DMS 273 (cell line): ENCODE results near the gene POU3F1.

Source experiments
- DNase-seq: peaks from one replicate; lab custom pipeline; 2025; ENCODE audit not compliant: unreplicated experiment; lab: John Stamatoyannopoulos, UW

POU3F1 gene

GRCh38 chr1:38006008-38006828 is 40.4 kb downstream of the POU3F1 start:
- no peak for DNase-seq

DNA sequence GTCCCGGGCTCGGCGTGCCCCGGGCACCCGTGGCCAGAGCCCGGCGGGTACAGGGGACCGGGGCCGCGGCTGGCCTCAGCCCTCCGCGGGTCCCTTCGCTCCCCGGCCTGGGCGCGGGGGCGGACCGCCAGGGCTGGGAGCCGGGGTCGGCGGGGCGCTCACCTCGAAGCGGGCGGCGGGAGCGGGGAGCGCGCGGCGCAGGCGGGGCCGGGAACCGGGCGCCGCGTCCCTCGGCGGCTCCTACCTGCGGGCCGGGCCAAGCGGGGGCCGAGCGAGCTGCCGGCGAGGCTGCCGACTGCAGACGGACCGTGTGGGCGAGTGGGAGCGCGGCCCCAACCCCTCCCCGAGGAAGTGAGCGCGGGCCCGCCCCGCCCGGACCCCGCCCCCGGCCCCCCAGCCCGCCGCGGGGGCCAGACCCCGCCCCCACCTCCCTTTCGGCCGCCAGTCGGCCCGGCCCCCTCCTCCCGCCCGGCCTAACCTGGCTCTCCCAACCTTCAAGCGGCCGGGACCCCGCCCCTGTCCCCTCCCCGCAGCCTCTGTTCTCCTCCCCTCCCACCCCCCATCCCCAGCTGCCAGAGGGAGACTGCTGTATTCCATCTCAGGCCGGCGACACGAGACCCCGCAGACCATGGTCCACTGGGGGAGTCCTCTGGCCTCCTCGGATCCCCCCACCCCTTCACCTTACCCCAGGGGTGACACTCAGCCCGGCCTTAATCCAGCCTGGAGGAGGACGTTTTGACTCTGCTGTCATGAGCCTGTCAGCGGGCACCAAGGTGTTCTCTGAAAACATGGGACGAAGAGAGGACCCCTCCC is 41.2 kb downstream of the POU3F1 start, which contains the start of gene FHL3:
TSS of gene FHL3 (minus strand) at position 320 of the 813 bp plus-strand sequence. CDS start 6,102 bp downstream, outside the sequence.
- peak; percentile 100 for DNase-seq

DNA sequence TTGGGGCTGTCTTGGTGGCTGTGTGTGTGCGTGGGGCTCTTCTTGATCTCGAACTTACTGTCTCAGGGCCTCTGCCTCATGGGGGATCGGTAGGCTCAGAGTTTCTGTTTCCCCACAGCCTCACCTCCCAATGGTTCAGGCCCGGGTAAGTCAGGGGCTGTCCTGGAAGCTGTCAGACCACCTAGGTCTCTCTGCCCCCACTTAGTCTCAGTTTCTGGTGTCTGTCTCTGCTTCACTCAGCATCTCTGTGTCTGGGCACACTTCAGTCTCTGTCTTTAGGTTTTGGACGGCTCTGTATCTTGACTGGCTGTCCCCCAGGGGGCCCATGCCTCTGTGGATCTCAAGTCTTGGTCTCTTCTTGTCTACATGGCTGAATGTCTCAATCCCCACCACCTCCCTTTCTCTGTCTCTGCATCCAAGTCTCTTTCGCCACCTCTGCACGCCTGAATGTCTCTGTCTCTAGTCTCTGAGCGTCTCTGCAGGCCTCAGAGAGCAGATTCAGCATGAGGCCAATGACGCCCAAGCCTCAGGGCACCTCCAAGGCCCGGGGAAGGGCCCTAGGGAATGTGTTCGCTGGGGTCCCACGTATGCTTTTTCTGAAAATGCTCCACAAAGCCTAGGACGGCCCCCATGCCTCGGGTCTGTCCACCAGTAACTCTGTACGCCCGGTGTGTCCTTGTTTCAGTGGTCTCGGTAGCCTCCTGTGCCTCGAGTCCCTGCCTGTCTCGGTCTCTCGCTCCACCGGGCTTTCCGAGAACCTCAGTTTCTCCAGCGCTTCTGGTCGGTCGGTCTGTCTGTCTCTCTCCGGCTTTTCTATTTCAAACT is 42.1 kb downstream of the POU3F1 start:
- no peak for DNase-seq

DNA sequence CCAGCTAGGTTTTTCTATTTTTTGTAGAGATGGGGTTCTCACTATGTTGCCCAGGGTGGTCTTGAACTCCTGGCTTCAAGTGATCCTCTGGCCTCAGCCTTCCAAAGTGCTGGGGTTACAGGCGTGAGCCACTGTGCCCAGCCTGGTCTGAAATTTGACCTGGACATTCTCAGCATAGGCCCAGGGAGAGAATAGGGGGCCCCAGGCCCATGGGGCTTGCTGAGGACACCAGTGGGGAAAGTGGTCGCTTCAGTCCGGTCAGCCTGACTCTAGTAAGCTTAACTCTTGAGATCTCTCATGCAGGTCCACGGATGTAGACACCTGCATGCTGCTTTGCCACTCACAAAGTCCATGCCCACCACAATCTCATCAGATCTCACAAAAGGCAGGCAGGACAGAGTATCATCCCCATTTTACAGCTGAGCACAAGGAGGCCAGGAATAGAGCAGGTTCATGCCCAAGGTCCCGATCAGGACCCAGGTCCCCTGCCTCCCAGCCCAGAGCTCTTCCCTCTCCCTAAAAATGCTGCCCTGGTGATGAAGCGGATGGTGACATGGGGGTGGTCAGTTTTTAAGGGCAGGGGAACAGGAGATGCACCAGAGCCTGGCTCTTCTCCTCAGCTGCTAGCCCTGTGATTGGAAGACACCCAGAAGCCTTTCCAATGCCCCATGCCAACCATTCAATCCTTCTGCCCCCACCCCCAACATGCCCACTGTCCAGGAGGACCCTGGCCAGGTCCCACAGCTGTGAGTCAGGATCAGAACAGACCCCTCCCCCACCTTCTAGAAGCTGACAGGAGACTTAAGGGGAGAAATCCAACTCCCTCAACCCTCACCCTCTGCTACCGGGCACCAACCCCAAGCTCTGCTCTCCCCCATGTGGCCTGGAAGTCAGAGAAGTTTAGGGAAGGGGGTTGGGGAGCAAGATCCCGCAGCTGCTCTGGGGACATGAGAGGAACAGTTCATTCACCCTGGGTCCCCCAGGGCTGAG is 43.0 kb downstream of the POU3F1 start:
- DNase-seq, result no peak

- DNase-seq, result no peak
Measured at GRCh38 chr1:38000529-38001455, 45.8 kb downstream of the POU3F1 start.

DNA sequence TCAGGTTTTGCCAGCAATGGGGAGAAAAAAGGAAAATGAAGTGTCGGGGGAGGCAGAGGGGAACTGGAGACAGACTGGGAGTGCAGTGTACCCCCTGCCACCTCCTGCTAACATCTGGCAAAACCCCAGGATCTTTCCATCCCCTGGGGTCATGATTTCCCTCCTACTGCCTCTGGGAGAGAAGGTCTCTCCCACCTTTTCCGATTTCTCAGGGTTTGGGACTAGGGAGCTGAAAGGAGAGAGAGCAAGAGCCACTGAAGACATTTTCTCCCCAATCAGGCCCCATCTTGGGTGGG is 46.4 kb downstream of the POU3F1 start:
- no peak for DNase-seq

DNA sequence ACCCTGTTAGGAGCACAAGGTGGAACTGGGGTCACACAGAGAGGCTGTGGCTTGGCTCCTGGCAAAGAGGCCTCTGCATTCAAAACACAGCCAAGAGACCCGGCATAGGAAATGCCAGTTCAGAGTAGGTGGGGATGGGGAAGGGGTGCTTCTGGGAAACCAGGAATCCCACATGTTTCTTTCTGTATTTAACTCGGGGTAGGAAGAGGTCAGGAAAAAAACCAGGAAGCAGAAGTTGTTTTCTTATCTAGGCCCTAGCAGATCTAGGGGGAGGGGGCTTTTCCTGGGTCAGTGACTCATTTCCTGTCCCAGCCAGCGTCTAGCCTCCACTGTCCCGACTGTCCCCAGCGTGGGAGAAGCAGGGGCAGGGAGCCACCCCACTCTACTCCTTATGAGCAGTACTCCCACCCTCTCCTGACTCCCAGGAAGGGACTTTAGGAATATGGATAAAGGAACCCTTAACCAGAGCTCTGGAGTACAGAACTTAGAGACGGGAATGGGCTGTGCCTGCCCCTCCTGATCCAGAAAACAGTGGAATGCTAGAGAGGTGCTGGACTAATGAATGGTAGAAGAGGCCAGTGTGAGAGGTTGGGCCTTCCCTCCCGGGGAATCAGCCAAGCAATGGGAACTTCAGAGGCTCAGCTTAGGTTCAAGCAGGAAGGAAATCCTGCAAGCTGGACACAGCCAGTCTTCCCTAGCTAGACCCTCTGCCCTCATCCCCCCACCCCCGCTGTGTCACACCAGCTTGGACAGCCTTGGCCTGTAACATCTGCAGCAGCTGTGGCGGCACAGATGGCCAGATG is 47.0 kb downstream of the POU3F1 start:
- DNase-seq, result no peak

- no peak for DNase-seq
Measured at GRCh38 chr1:37998913-37999429, 47.6 kb downstream of the POU3F1 start.

DNA sequence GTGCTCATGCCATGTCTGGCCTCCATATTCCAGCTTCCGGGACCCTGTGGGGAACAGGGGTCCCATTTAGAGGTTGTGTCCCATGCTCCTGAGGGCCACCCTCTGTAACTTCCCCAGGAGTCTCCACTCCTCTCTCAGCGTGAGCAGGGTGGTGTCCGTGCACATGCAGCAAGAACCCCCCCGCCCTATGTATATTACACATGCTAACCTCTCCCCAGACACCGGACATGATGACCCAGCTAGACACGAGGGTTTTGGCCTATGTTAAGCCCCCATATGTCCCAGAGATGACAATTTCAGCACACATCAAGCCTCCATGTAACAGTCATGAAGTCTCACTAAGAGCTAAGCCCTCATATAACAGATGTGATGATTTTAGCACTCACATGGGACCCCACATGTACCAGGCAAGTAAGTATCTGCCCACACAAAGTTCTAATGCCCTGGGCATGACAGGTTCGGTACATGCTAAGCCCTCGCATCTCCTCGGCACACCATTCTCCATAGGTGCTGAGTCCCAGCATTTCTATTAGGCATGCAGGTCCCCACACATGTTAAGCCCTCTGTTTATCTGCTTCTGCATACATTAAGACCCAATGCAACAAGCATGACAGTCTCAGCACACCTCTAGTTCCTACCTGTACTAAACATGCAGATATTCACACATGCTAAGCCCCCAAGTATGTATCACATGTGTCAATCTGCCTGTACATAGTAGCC is 48.3 kb downstream of the POU3F1 start:
- no peak for DNase-seq

DNA sequence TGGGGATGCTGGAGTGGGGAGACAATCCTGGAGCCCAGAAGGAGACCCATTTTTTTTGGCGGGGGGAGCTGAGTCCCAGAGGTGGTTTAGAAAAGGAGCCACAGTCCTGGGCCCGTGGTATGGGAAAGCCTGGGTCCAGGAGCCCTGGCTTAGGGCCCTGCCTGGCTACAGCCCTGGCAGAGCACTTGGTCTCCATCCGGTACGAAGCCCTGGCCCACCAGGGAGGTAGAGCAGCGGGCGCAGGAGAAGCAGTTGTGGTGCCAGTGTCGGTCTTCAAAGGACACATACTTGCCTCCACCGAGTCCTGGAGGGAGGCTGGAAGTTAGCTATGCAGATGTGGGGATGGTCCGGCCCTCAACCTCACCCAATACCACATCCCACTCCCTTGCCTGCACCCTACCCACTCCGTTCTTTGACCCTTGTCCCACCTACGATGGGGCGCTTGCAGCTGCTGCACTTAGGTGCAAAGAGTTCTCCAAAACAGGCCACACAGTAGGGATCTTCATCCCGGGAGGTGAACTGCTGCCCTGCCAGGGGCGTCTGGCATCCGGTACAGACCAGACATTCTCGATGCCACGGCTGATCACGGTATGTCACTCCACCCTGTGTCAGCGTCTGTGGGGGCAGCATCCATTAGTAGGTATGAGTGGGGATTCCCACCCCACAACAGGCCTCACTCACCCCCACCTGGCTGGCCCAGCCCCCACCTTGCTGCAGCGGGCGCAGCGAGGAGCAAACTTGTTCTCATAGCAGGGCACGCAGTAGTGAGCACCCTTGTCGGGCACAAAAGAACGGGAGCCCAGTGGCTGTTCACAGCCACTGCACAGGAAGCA is 49.1 kb downstream of the POU3F1 start:
- DNase-seq, result no peak

DNA sequence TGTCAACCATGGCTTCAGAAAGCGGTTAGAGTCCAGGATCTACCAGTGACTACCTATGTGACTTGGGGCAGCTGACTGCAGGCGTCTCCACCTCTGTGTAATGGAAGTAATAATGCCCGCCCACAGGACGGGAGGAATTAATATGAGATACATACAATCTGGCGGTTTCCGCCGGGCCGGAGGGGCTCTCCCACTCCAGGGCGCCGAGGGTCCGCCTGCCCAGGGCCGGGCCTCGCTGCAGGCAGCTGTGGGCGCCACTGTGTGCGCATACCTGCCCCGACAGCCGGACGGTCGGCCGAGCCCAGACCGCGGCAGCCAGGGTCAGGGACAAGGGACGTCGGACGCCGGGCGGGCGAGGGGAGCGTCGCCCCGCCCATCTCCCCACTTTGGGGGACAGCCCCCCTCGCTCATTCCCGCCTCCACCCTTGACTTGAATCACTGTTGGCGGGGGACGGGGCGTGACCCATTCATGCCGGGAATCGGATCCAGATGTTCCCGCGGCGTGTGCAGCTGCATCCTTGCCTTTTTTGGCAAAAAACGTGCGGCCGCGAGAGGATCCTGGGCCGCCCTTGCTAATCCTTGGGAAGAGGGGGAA is 50.7 kb downstream of the POU3F1 start:
- DNase-seq, result no peak

GRCh38 chr1:37994886-37995566 is 51.6 kb downstream of the POU3F1 start:
- no peak for DNase-seq
